Endothelial cell of umbilical vein (primary cell): Measurements from ENCODE around the gene INPP5A. TPM values are rescaled to one million over a fixed set of nuclear protein-coding genes. Genes with fewer than 3 reads are reported as not detected.

ENCODE experiments used
- BruUV-seq: library from RNA; stranded (reverse); fragments of 400-500 nt; replicated peaks from 2 replicates; lab custom pipeline; 2021; lab: Mats Ljungman, UMichigan
- CTCF ChIA-PET: fragments of 300-600, 350-600 bp; sonication (Branson Sonifier 250); formaldehyde crosslinking; loops from one replicate; lab custom pipeline; 2021; ENCODE audit warnings: antibody characterized with exemption, inconsistent platforms; lab: Charles Lee
- POLR2A ChIA-PET: fragments of 300-600, 350-600 bp; sonication (Branson Sonifier 250); formaldehyde crosslinking; loops from one replicate; lab custom pipeline; 2021; ENCODE audit warnings: antibody characterized with exemption, inconsistent platforms; lab: Charles Lee
- DNase-seq: peaks from one replicate; pipeline ENCODE4 v3.0.0-alpha.2; 2011; ENCODE audit warnings: low read depth, low spot score
- FAIRE-seq: peaks from 2 replicates; lab custom pipeline; 2011; peaks lifted over from hg19 to GRCh38; lab: Jason Lieb, UNC
- H2AFZ ChIP-seq: 2 replicates; pipeline ENCODE4 v1.6.0; 2012; ENCODE audit warnings: low read depth, low read length, control low read depth, inconsistent platforms
- H3K27ac ChIP-seq: 2 replicates; pipeline ENCODE4 v1.5.1; 2011; ENCODE audit warnings: low read depth, mild to moderate bottlenecking, control low read depth, low read length, moderate library complexity; ENCODE audit not compliant: insufficient read depth
- H3K27me3 ChIP-seq, 2 experiments: 2 replicates each; pipeline versions ENCODE4 v1.6.0 to v1.6.1; 2011; ENCODE audit warnings: low read length in 2 of 2, mixed read lengths in 1 of 2; ENCODE audit not compliant: control insufficient read depth in 2 of 2, insufficient read depth in 2 of 2
- H3K36me3 ChIP-seq, 2 experiments: 2 replicates in 1 of 2; 3 replicates in 1 of 2; pipeline ENCODE4 v1.5.1; 2011; ENCODE audit warnings: low read length in 2 of 2, mild to moderate bottlenecking in 1 of 2, moderate library complexity in 1 of 2; ENCODE audit not compliant: control insufficient read depth in 2 of 2, insufficient read depth in 2 of 2; ENCODE audit errors: extremely low read depth in 1 of 2
- H3K4me1 ChIP-seq: 3 replicates; pipeline ENCODE4 v1.5.1; 2011; ENCODE audit warnings: mild to moderate bottlenecking, low read length; ENCODE audit not compliant: control insufficient read depth, insufficient read depth; ENCODE audit errors: extremely low read depth
- H3K4me2 ChIP-seq: 2 replicates; pipeline ENCODE4 v1.6.1; 2011; ENCODE audit warnings: low read length, control low read depth, mixed read lengths; ENCODE audit not compliant: insufficient read depth
- H3K4me3 ChIP-seq, 3 experiments: fragments of 200-600 bp in 1 of 3; sonication (generic), shearing (Covaris generic) in 1 of 3; replicated peaks in 1 of 3; 2 replicates each; pipeline ENCODE4 v1.5.1; 2011 to 2016; ENCODE audit warnings: control low read depth in 3 of 3, low read length in 3 of 3, mild to moderate bottlenecking in 2 of 3, inconsistent platforms in 1 of 3, low read depth in 1 of 3, moderate library complexity in 1 of 3; ENCODE audit not compliant: insufficient read depth in 1 of 3
- H3K79me2 ChIP-seq: 2 replicates; pipeline ENCODE4 v1.6.0; 2012; ENCODE audit warnings: low read length, inconsistent platforms; ENCODE audit not compliant: control insufficient read depth, insufficient read depth
- H3K9ac ChIP-seq: replicated peaks from 2 replicates; pipeline ENCODE3; 2011; ENCODE audit warnings: low read length, control low read depth; ENCODE audit not compliant: insufficient read depth; ENCODE audit errors: extremely low read depth
- H3K9me1 ChIP-seq: replicated peaks from 3 replicates; pipeline ENCODE4 v1.6.0; 2011; ENCODE audit warnings: mild to moderate bottlenecking, low read length; ENCODE audit not compliant: control insufficient read depth, insufficient read depth; ENCODE audit errors: extremely low read depth
- H3K9me3 ChIP-seq: replicated peaks from 2 replicates; pipeline ENCODE4 v1.5.1; 2012; ENCODE audit warnings: low read length, inconsistent platforms; ENCODE audit not compliant: control insufficient read depth, insufficient read depth
- H4K20me1 ChIP-seq: replicated peaks from 2 replicates; pipeline ENCODE3; 2011; ENCODE audit warnings: mild to moderate bottlenecking, low read length; ENCODE audit not compliant: control insufficient read depth, insufficient read depth; ENCODE audit errors: extremely low read depth
- EZH2 ChIP-seq: IDR thresholded peaks from 2 replicates; pipeline ENCODE4 v1.6.1; 2012; ENCODE audit warnings: borderline replicate concordance, low read depth, mild to moderate bottlenecking, moderate library complexity, low read length, inconsistent platforms; ENCODE audit not compliant: severe bottlenecking
- FOS ChIP-seq: IDR thresholded peaks from 2 replicates; pipeline ENCODE4 v1.6.1; 2011; ENCODE audit warnings: mild to moderate bottlenecking, low read length, moderate library complexity, borderline replicate concordance; ENCODE audit not compliant: insufficient read depth
- dilution Hi-C: fragments of 300-500 bp; cut with MboI; formaldehyde crosslinking; loops from one replicate; pipeline ENCODE4 v1.15.0; 2019; ENCODE audit warnings: low sequenced_read_pairs; ENCODE audit not compliant: extremely low pct_ligation_motif_present
- intact Hi-C: fragments of 100-400 bp; cut with micrococcal nuclease; formaldehyde crosslinking; loops from one replicate; pipeline ENCODE4 v1.10.0; 2022
- polyA plus RNA-seq, 4 experiments: library from polyadenylated mRNA; depleted of rRNA in 3 of 4; stranded (reverse) in 3 of 4; unstranded in 1 of 4; fragments of >200 nt; gene quantifications; 2 replicates each; pipeline versions ENCODE4 v1.2.1 to v1.2.3, GENCODE V29; 2011 to 2012; ENCODE audit warnings: missing spikeins in 1 of 4
- total RNA-seq: library from RNA; stranded (reverse); gene quantifications from 2 replicates; pipeline ENCODE4 v1.2.3, GENCODE V29; 2021
- TF ChIP-seq, protein P1 (sequence below), 2 donors: IDR thresholded peaks; 1 replicate in 1 of 2; 2 replicates in 1 of 2; pipeline ENCODE4 v1.5.1; 2011; ENCODE audit warnings: low read length in 2 of 2, mild to moderate bottlenecking in 2 of 2, moderate library complexity in 2 of 2, control low read depth in 1 of 2, inconsistent platforms in 1 of 2, low read depth in 1 of 2; ENCODE audit not compliant: insufficient read depth in 1 of 2; ENCODE audit errors: extremely low read depth in 1 of 2

Gene INPP5A
- total and polyA plus RNA-seq, 2 donors (not counting 3 experiments of a cell fraction or from before 2014, with no cell fraction given), result 22.9 to 33.2 TPM

DNA sequence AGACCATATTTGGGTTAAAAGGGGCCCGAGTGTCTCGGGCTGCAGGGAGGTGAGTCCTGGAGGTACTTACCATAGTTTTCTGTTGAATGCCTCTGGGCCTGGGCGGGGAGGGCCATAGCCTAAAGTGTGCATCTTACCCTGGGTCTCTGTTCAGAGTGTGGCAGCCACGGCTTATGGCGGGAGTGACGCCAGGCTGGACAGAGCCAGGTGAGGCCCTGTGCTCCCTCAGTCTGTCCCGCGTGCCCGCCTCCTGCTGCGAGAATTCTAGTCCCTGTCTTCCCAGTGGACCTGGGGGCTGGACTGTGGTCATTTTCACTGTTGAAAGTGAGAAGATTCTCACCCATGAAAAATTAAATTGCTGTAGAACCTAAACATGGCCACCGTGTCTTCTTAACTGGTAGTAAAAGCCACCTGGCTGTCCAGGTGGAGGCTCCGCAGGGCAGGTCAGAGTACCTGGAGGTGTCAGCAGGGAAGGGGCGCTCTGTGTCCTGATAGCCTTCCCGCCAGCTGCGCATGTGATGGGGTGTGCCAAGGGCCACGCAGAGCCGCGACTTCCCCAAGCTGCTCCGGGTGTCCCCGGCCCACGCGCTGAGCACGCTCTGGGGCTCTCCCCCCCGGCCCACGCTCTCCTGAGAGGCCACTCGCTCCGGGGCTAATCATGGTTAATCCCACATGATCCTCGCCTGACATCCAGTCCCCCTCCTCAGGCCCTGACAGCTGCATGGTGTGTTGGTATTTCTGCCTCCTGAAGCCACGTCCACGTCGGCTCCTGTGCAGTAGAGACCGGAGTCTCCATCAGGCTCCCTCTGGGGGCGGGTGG is 20.3 kb downstream of the INPP5A start:
- intact Hi-C loops, result no loop called here
- Histone ChIP-seq H2AFZ (no peak overlapping the region), H3K4me1 (no peaks in the 10 kb centered on the region), H3K4me3 (no peak overlapping the region), H4K20me1 (no peaks in the 10 kb centered on the region), H3K9me1 (no peaks in the 10 kb centered on the region), H3K9ac (no peak overlapping the region), H3K9me3 (no peaks in the 10 kb centered on the region), H3K4me2 (no peak overlapping the region), H3K27me3 (no peaks in the 10 kb centered on the region), H3K36me3 (no peaks in the 10 kb centered on the region), H3K79me2 (peaks cover 7% of the 10 kb centered on the region), H3K27ac (no peak overlapping the region)
- no TSS peak for BruUV-seq
- TF ChIP-seq FOS (no peak), EZH2 (no peak)
- TF ChIP-seq, protein P1, sequence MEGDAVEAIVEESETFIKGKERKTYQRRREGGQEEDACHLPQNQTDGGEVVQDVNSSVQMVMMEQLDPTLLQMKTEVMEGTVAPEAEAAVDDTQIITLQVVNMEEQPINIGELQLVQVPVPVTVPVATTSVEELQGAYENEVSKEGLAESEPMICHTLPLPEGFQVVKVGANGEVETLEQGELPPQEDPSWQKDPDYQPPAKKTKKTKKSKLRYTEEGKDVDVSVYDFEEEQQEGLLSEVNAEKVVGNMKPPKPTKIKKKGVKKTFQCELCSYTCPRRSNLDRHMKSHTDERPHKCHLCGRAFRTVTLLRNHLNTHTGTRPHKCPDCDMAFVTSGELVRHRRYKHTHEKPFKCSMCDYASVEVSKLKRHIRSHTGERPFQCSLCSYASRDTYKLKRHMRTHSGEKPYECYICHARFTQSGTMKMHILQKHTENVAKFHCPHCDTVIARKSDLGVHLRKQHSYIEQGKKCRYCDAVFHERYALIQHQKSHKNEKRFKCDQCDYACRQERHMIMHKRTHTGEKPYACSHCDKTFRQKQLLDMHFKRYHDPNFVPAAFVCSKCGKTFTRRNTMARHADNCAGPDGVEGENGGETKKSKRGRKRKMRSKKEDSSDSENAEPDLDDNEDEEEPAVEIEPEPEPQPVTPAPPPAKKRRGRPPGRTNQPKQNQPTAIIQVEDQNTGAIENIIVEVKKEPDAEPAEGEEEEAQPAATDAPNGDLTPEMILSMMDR (IDR thresholded peaks at IDR 0.05; ENCODE audit: extremely low read depth in 1 of 2, insufficient read depth in 1 of 2, low read depth in 1 of 2, low read length in 2 of 2), result no peak
- CTCF ChIA-PET, result no interaction called here
- FAIRE-seq (no peak), DNase-seq (no peak)
- POLR2A ChIA-PET, result no interaction called here
- dilution Hi-C loops, result no loop called here
